Osteoblast (primary cell): ENCODE results near the gene HGFAC. TPM values are rescaled to one million over a fixed set of nuclear protein-coding genes. Genes with fewer than 3 reads are reported as not detected.

ENCODE experiments used
- DNase-seq: peaks from one replicate; pipeline ENCODE4 v3.0.0; 2011; ENCODE audit warnings: low spot score, mixed read lengths; ENCODE audit not compliant: insufficient read length; ENCODE audit errors: missing footprints
- H2AFZ ChIP-seq: 2 replicates; pipeline ENCODE4 v1.6.0; 2011; ENCODE audit warnings: mild to moderate bottlenecking, low read length
- H3K27ac ChIP-seq: 2 replicates; pipeline ENCODE4 v1.5.1; 2011; ENCODE audit warnings: mild to moderate bottlenecking, low read depth, low read length, moderate library complexity
- H3K27me3 ChIP-seq: 2 replicates; pipeline ENCODE4 v1.6.0; 2012; ENCODE audit warnings: mild to moderate bottlenecking, control low read depth, inconsistent platforms, low read length, moderate library complexity; ENCODE audit not compliant: insufficient read depth
- H3K36me3 ChIP-seq: 2 replicates; pipeline ENCODE4 v1.5.1; 2011; ENCODE audit warnings: mild to moderate bottlenecking, low read length, control low read depth, moderate library complexity; ENCODE audit not compliant: insufficient read depth
- H3K4me1 ChIP-seq: 2 replicates; pipeline ENCODE4 v1.5.1; 2011; ENCODE audit warnings: mild to moderate bottlenecking, low read length, control low read depth, moderate library complexity; ENCODE audit not compliant: insufficient read depth
- H3K4me2 ChIP-seq: 2 replicates; pipeline ENCODE4 v1.6.0; 2011; ENCODE audit warnings: mild to moderate bottlenecking, low read length; ENCODE audit not compliant: insufficient read depth
- H3K4me3 ChIP-seq: fragments of 200-600 bp; sonication (generic); 3 replicates; pipeline ENCODE4 v1.5.1; 2012; ENCODE audit warnings: mild to moderate bottlenecking, low read length, inconsistent platforms; ENCODE audit not compliant: insufficient read depth
- H3K79me2 ChIP-seq: 2 replicates; pipeline ENCODE4 v1.6.0; 2012; ENCODE audit warnings: mild to moderate bottlenecking, low read length, control low read depth, inconsistent platforms; ENCODE audit not compliant: insufficient read depth
- H3K9me3 ChIP-seq: 2 replicates; pipeline ENCODE4 v1.5.1; 2011; ENCODE audit warnings: low read depth, low read length, control low read depth
- H4K20me1 ChIP-seq: 2 replicates; pipeline ENCODE4 v1.6.0; 2012; ENCODE audit warnings: mild to moderate bottlenecking, low read length, control low read depth; ENCODE audit not compliant: insufficient read depth
- total RNA-seq: library from RNA; depleted of rRNA; stranded (reverse); fragments of >200 nt; gene quantifications from 2 replicates; pipeline ENCODE4 v1.2.3, GENCODE V29; 2012
- TF ChIP-seq, protein P1 (sequence below): IDR thresholded peaks from 2 replicates; pipeline ENCODE4 v1.5.1; 2011; ENCODE audit warnings: mild to moderate bottlenecking, low read depth, low read length, moderate library complexity; ENCODE audit errors: extremely low read depth

HGFAC gene
- total RNA-seq, 1 donor: not detected

DNA sequence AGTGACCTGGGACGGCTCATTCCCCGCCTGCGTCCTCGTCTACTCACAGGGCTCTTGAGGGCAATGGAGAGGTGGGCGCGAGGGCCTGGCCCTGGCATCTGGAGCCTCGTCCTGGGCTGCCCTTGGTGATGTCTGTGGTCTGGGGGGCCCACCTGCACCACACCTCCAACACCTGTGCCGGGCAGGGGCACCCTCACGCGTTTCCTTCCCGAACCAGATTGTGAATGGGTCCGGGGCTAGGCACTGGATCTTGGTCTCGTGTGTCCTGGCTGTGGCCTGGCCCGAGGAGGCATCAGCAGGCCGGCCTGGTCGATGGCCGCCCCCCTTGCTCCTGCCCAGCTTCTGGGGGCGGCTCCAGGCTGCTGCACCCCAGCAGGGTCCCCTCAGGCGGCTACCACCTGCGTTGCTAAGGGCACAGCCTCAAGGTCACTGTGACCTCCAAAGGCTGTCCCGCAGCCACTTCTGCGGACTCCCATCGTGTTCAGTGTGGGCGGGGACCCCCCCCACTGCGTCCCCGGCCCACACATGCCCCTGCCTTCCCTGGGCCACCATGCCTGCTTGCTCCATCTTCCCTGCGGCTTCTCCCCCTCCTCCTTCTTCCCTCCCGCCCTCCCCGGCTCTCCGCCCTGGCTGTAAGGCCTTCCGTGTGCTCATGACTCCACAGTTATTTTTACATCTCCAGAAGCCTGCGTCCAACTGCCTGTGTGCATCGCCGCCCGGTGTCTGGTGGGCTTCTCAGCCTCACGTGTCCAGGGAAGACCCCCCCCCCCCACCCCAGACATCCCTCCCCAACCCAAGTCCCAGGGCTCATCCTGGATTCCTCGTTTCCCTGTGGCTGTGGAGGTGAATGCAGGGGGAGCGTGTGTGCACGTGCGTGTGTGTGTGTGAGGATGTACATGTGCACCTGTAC, 25.2 kb downstream of the HGFAC start:
- Histone ChIP-seq H3K27me3 (peaks cover 20% of the 10 kb centered on the region), H2AFZ (no peak overlapping the region), H3K36me3 (no peaks in the 10 kb centered on the region), H3K27ac (no peak overlapping the region), H4K20me1 (peaks cover 3% of the 10 kb centered on the region), H3K9me3 (no peaks in the 10 kb centered on the region), H3K79me2 (no peaks in the 10 kb centered on the region), H3K4me2 (no peak overlapping the region), H3K4me3 (no peak overlapping the region), H3K4me1 (no peaks in the 10 kb centered on the region)
- peak; percentile 74 for DNase-seq
- TF ChIP-seq, protein P1, sequence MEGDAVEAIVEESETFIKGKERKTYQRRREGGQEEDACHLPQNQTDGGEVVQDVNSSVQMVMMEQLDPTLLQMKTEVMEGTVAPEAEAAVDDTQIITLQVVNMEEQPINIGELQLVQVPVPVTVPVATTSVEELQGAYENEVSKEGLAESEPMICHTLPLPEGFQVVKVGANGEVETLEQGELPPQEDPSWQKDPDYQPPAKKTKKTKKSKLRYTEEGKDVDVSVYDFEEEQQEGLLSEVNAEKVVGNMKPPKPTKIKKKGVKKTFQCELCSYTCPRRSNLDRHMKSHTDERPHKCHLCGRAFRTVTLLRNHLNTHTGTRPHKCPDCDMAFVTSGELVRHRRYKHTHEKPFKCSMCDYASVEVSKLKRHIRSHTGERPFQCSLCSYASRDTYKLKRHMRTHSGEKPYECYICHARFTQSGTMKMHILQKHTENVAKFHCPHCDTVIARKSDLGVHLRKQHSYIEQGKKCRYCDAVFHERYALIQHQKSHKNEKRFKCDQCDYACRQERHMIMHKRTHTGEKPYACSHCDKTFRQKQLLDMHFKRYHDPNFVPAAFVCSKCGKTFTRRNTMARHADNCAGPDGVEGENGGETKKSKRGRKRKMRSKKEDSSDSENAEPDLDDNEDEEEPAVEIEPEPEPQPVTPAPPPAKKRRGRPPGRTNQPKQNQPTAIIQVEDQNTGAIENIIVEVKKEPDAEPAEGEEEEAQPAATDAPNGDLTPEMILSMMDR: no peak

DNA sequence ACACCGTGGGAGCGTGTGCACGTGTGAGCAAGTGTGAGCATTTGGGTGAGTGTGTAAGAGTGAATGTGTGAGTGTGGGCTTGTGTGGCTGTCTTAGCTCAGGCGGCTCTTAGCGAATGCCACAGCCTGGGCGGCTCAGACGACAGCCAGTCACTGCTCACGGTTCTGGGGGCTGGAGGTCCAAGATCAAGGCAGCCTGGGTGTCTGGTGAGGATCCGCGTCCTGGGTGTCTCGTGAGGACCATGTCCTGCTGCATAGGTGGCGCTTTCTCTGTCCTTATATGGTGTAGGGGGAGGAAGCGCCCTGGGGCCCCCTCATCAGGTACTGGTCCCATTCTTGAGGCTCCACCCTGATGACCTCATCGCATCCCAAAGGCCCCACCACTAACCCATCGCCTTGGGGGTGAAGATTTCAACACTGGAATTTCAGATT, 25.8 kb downstream of the HGFAC start:
- TF ChIP-seq, protein P1: no peak
- H3K36me3 ChIP-seq: no peaks in the 10 kb centered on the region
- H3K4me1 ChIP-seq: no peaks in the 10 kb centered on the region
- H2AFZ ChIP-seq: no peak overlapping the region
- H3K79me2 ChIP-seq: no peaks in the 10 kb centered on the region
- H4K20me1 ChIP-seq: peaks cover 3% of the 10 kb centered on the region
- peaks cover 13% of the 10 kb centered on the region for H3K27me3 ChIP-seq
- no peak overlapping the region for H3K4me2 ChIP-seq
- no peaks in the 10 kb centered on the region for H3K9me3 ChIP-seq
- peak; percentile 81 for DNase-seq
- H3K4me3 ChIP-seq: no peak overlapping the region
- no peak overlapping the region for H3K27ac ChIP-seq

DNA sequence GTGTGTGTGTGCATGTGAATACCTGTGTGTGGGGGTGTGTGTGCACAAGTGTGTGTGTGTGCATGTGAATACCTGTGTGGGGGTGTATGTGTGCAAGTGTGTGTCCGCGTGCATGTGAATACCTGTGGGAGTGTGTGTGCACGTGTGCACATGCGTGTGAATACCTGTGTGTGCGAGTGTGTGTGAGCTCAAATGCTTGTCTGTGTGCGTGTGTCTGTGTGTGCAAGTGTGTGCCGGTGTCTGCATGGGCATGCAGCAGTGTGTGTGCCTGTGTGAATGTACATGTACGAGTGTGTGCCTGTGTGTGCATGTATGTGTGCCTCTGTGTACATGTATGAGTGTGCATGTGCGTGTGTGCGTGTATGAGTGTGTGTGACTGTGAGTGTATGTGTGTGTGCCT, 26.4 kb downstream of the HGFAC start:
- no peaks in the 10 kb centered on the region for H3K9me3 ChIP-seq
- DNase-seq: peak; percentile 73
- H3K27ac ChIP-seq: no peak overlapping the region
- H2AFZ ChIP-seq: no peak overlapping the region
- H3K79me2 ChIP-seq: no peaks in the 10 kb centered on the region
- H3K27me3 ChIP-seq: peaks cover 10% of the 10 kb centered on the region
- no peaks in the 10 kb centered on the region for H3K36me3 ChIP-seq
- no peak overlapping the region for H3K4me2 ChIP-seq
- H3K4me3 ChIP-seq: no peak overlapping the region
- no peaks in the 10 kb centered on the region for H3K4me1 ChIP-seq
- H4K20me1 ChIP-seq: peaks cover 3% of the 10 kb centered on the region
- TF ChIP-seq, protein P1: no peak

DNA sequence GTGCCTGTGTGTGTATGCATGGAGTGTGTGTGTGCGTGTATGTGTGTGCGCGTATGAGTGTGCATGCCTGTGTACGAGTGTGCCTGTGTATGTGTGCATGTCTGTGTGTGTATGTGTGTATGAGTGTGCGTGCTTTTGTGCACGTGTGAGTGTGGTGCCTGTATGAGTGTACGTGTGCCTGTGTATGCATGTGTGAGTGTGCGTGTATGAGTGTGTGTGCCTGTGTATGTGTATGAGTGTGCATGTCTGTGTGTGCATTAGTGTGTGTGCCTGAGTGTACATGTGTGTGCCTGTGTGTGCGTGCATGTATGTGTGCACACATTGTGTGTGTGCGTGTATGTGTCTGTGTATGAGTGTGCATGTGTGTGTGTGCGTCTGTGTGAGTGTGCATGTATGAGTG, 27.0 kb downstream of the HGFAC start:
- TF ChIP-seq, protein P1: no peak
- Histone ChIP-seq H3K27me3 (peaks cover 7% of the 10 kb centered on the region), H3K9me3 (no peaks in the 10 kb centered on the region), H3K4me3 (no peak overlapping the region), H3K27ac (no peak overlapping the region), H3K36me3 (no peaks in the 10 kb centered on the region), H4K20me1 (peaks cover 3% of the 10 kb centered on the region), H2AFZ (no peak overlapping the region), H3K4me2 (no peak overlapping the region), H3K79me2 (no peaks in the 10 kb centered on the region), H3K4me1 (no peaks in the 10 kb centered on the region)
- DNase-seq: no peak
